Limb (tissue), 2 donors: ENCODE results near the gene IL2RA.
"Not testable (repeated sequence)": the region's sequence is repeated elsewhere in the genome, so short reads cannot be mapped to it uniquely, and the experiment has no call there.

ENCODE experiments used
- DNase-seq, 2 donors: peaks; one replicate each; pipeline ENCODE4 v3.0.0-alpha.2; 2016; ENCODE audit errors: extremely low spot score in 2 of 2

IL2RA gene

GRCh38 chr10:6082496-6083395, 20.6 kb upstream of the IL2RA start:
- no peak for DNase-seq

- no peak for DNase-seq
Measured at GRCh38 chr10:6080417-6080973, 18.3 kb upstream of the IL2RA start.

GRCh38 chr10:6079044-6079443, 16.9 kb upstream of the IL2RA start:
- DNase-seq: no peak

- DNase-seq: no peak
Measured at GRCh38 chr10:6077071-6077675, 15.0 kb upstream of the IL2RA start.

- no peak for DNase-seq
Measured at GRCh38 chr10:6074489-6075301, 12.5 kb upstream of the IL2RA start.

- no peak for DNase-seq
Measured at GRCh38 chr10:6072215-6072934, 10.2 kb upstream of the IL2RA start.

GRCh38 chr10:6071181-6072175, 9.3 kb upstream of the IL2RA start:
- no peak for DNase-seq

GRCh38 chr10:6070660-6071059, 8.5 kb upstream of the IL2RA start:
- no peak for DNase-seq

GRCh38 chr10:6069081-6069931, 7.1 kb upstream of the IL2RA start:
- no peak for DNase-seq

- no peak for DNase-seq
Measured at GRCh38 chr10:6068422-6068821, 6.3 kb upstream of the IL2RA start.

- no peak for DNase-seq
Measured at GRCh38 chr10:6068006-6068405, 5.8 kb upstream of the IL2RA start.

GRCh38 chr10:6067457-6067856, 5.3 kb upstream of the IL2RA start:
- DNase-seq: no peak

GRCh38 chr10:6065835-6066234, 3.7 kb upstream of the IL2RA start:
- DNase-seq: no peak

- DNase-seq: no peak
Measured at GRCh38 chr10:6065406-6065805, 3.2 kb upstream of the IL2RA start.

GRCh38 chr10:6064726-6065125, 2.6 kb upstream of the IL2RA start:
- not testable (repeated sequence) for DNase-seq

- DNase-seq: no peak
Measured at GRCh38 chr10:6064119-6064518, 2.0 kb upstream of the IL2RA start.

GRCh38 chr10:6061056-6061455, 1.1 kb downstream of the IL2RA start:
- DNase-seq: no peak

- no peak for DNase-seq
Measured at GRCh38 chr10:6059506-6059905, 2.7 kb downstream of the IL2RA start.
